Limb (tissue), 2 donors: ENCODE data around the gene TCN2.
"Not testable (repeated sequence)": the region's sequence is repeated elsewhere in the genome, so short reads cannot be mapped to it uniquely, and the experiment has no call there.

Experiments used
- DNase-seq, 2 donors: peaks; one replicate each; pipeline ENCODE4 v3.0.0-alpha.2; 2016; ENCODE audit errors: extremely low spot score in 2 of 2

Gene TCN2

GRCh38 chr22:30643055-30643875 is 36.3 kb downstream of the TCN2 start:
- DNase-seq, result no peak

GRCh38 chr22:30646518-30647160 is 39.7 kb downstream of the TCN2 start:
- no peak for DNase-seq

GRCh38 chr22:30647536-30647935 is 40.6 kb downstream of the TCN2 start:
- no peak for DNase-seq

- no peak for DNase-seq
Observed at GRCh38 chr22:30648825-30649224, 41.9 kb downstream of the TCN2 start.

GRCh38 chr22:30649430-30650007 is 42.5 kb downstream of the TCN2 start:
- no peak for DNase-seq

GRCh38 chr22:30650508-30651116 is 43.6 kb downstream of the TCN2 start:
- DNase-seq, result no peak

- DNase-seq, result no peak
Observed at GRCh38 chr22:30652852-30653251, 45.9 kb downstream of the TCN2 start.

GRCh38 chr22:30654361-30654760 is 47.4 kb downstream of the TCN2 start:
- DNase-seq, result no peak

GRCh38 chr22:30655532-30655931 is 48.6 kb downstream of the TCN2 start:
- DNase-seq, result no peak

- DNase-seq, result no peak
Observed at GRCh38 chr22:30662040-30662439, 55.1 kb downstream of the TCN2 start.

- DNase-seq, result no peak
Observed at GRCh38 chr22:30664798-30665197, 57.8 kb downstream of the TCN2 start.

- DNase-seq, result no peak
Observed at GRCh38 chr22:30665266-30665665, 58.3 kb downstream of the TCN2 start.

- no peak for DNase-seq
Observed at GRCh38 chr22:30665786-30666185, 58.8 kb downstream of the TCN2 start.

- DNase-seq, result no peak
Observed at GRCh38 chr22:30667107-30667493, 60.1 kb downstream of the TCN2 start.

GRCh38 chr22:30667494-30668385 is 60.8 kb downstream of the TCN2 start, which contains the start of gene DUSP18:
Gene DUSP18 (minus strand): TSS chr22:30667875. CDS start chr22:30664003, 3,872 bp downstream.
- peak; percentile 83 to 97 for DNase-seq

- no peak for DNase-seq
Observed at GRCh38 chr22:30668386-30668710, 61.4 kb downstream of the TCN2 start.

- no peak for DNase-seq
Observed at GRCh38 chr22:30671071-30671470, 64.1 kb downstream of the TCN2 start.

- DNase-seq, result no peak
Observed at GRCh38 chr22:30673136-30673535, 66.2 kb downstream of the TCN2 start.

GRCh38 chr22:30674482-30674881 is 67.5 kb downstream of the TCN2 start:
- DNase-seq, result no peak

GRCh38 chr22:30675436-30675835 is 68.5 kb downstream of the TCN2 start:
- no peak for DNase-seq

- DNase-seq, result not testable (repeated sequence)
Observed at GRCh38 chr22:30676565-30676964, 69.6 kb downstream of the TCN2 start.
